OCI-LY3 (cell line): ENCODE data around the gene ATOH1.

Source experiments
- H2AFZ ChIP-seq: fragments of 200-600, 300-600 bp; shearing (Covaris generic); 2 replicates; pipeline ENCODE4 v1.6.0; 2014; ENCODE audit warnings: antibody characterized with exemption, low read depth, low read length
- H3K27ac ChIP-seq: fragments of 200-600, 300-600 bp; sonication (generic); 2 replicates; pipeline ENCODE4 v1.5.1; 2014; ENCODE audit warnings: mild to moderate bottlenecking, low read length, moderate library complexity, mixed read lengths
- H3K27me3 ChIP-seq: fragments of 200-600, 300-600 bp; sonication (generic); 2 replicates; pipeline ENCODE4 v1.6.1; 2014; ENCODE audit warnings: low read depth, low read length, mixed read lengths
- H3K36me3 ChIP-seq: fragments of 200-600, 300-600 bp; sonication (generic); replicated peaks from 2 replicates; pipeline ENCODE3; 2014; ENCODE audit warnings: low read depth, low read length, mixed read lengths
- H3K4me1 ChIP-seq: fragments of 300-600, 200-600 bp; sonication (generic); 2 replicates; pipeline ENCODE4 v1.6.1; 2014; ENCODE audit warnings: low read length, mixed read lengths
- H3K4me2 ChIP-seq: fragments of 200-600, 300-600 bp; sonication (generic); 2 replicates; pipeline ENCODE4 v1.6.1; 2014; ENCODE audit warnings: low read length, mixed read lengths
- H3K4me3 ChIP-seq: fragments of 300-600, 200-600 bp; sonication (generic); 2 replicates; pipeline ENCODE4 v1.5.1; 2014; ENCODE audit warnings: antibody characterized with exemption, mild to moderate bottlenecking, low read length, moderate library complexity
- H3K79me2 ChIP-seq: fragments of 300-600, 200-600 bp; shearing (Covaris generic); 2 replicates; pipeline ENCODE4 v1.6.1; 2014; ENCODE audit warnings: mild to moderate bottlenecking, low read length, mixed read lengths
- H3K9ac ChIP-seq: fragments of 300-600, 200-600 bp; shearing (Covaris generic); 2 replicates; pipeline ENCODE4 v1.6.0; 2014; ENCODE audit warnings: mild to moderate bottlenecking, low read length, moderate library complexity
- H3K9me3 ChIP-seq: fragments of 200-600, 300-600 bp; shearing (Covaris generic); 2 replicates; pipeline ENCODE4 v1.6.1; 2014; ENCODE audit warnings: low read length, mixed read lengths; ENCODE audit not compliant: insufficient read depth
- H4K20me1 ChIP-seq: fragments of 200-600, 300-600 bp; sonication (generic); 2 replicates; pipeline ENCODE4 v1.6.1; 2016; ENCODE audit warnings: low read length, mixed read lengths; ENCODE audit not compliant: insufficient read depth
- CTCF ChIP-seq: fragments of 200-600, 300-600 bp; sonication (generic); IDR thresholded peaks from 2 replicates; pipeline ENCODE4 v1.5.1; 2014; ENCODE audit warnings: antibody characterized with exemption, low read length, low read depth
- EZH2phosphoT487 ChIP-seq: fragments of 200-600 bp; shearing (Covaris generic); IDR thresholded peaks from 2 replicates; pipeline ENCODE4 v1.6.1; 2018; ENCODE audit warnings: antibody characterized with exemption, mixed run types, low read depth

The ATOH1 gene

DNA sequence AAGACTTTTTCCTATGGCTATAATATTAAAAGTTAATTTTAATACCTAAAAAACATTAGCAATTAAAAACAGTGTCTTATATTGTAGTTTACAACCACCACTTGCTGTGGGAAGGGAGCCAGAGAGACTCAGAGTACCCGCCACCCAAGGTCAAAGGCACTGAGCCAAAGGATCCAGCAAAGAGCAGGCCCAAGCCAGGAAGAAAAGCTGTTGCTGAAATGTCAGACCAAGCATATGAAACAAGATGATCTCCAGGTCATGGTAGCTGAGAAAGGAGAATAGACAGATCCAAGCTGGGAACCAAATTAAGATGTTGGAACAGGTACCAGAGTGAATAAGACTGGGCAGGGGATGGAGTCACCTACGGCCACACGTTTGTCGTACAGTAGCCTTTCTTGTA, 18.8 kb upstream of the ATOH1 start:
- Histone ChIP-seq H3K9me3 (no peaks in the 10 kb centered on the region), H2AFZ (no peak overlapping the region), H3K79me2 (no peaks in the 10 kb centered on the region), H3K27me3 (no peaks in the 10 kb centered on the region), H4K20me1 (no peaks in the 10 kb centered on the region), H3K4me1 (peaks cover 5% of the 10 kb centered on the region; the same call in 1 of the 2 replicates), H3K27ac (no peak overlapping the region), H3K4me2 (no peak overlapping the region), H3K9ac (no peak overlapping the region), H3K36me3 (no peaks in the 10 kb centered on the region), H3K4me3 (no peak overlapping the region)
- TF ChIP-seq CTCF: no peak
- TF ChIP-seq EZH2phosphoT487: no peak

- H3K4me1 ChIP-seq: peaks cover 8% of the 10 kb centered on the region; the same call in 1 of the 2 replicates
- H3K27me3 ChIP-seq: no peaks in the 10 kb centered on the region
- H3K9me3 ChIP-seq: no peaks in the 10 kb centered on the region
- no peaks in the 10 kb centered on the region for H3K36me3 ChIP-seq
- H3K9ac ChIP-seq: no peak overlapping the region
- no peak overlapping the region for H2AFZ ChIP-seq
- H3K4me3 ChIP-seq: no peak overlapping the region
- no peak overlapping the region for H3K27ac ChIP-seq
- H3K4me2 ChIP-seq: no peak overlapping the region
- no peak for TF ChIP-seq CTCF
- TF ChIP-seq EZH2phosphoT487: no peak
- H3K79me2 ChIP-seq: no peaks in the 10 kb centered on the region
- no peaks in the 10 kb centered on the region for H4K20me1 ChIP-seq
Measured at GRCh38 chr4:93810340-93810992, 18.1 kb upstream of the ATOH1 start.

- Histone ChIP-seq H3K4me2 (no peak overlapping the region), H4K20me1 (no peaks in the 10 kb centered on the region), H2AFZ (no peak overlapping the region), H3K27me3 (no peaks in the 10 kb centered on the region), H3K9ac (no peak overlapping the region), H3K27ac (no peak overlapping the region), H3K79me2 (no peaks in the 10 kb centered on the region), H3K4me1 (peaks cover 8% of the 10 kb centered on the region; the same call in 1 of the 2 replicates), H3K9me3 (no peaks in the 10 kb centered on the region), H3K36me3 (no peaks in the 10 kb centered on the region), H3K4me3 (no peak overlapping the region)
- TF ChIP-seq CTCF: no peak
- no peak for TF ChIP-seq EZH2phosphoT487
Measured at GRCh38 chr4:93813092-93813491, 15.5 kb upstream of the ATOH1 start.

DNA sequence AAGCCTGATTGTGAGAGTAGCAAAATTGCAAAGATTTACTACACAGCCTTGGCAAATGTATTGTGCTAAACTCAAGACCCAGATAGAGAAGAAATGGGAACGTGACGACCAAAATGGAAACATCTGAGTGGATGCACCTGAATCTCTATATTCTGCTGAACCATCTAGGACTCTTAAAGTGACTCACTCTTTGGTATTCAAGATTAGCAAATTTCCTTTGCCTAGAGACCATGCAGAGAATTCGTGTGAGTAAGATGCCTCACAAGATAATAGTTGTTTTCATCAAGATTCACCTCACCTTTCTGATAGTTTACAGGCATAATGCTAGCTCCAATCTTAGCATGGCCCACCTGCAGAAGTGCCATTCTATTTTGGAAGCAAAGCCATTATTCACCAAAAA, 14.4 kb upstream of the ATOH1 start:
- peaks cover 8% of the 10 kb centered on the region; the same call in 1 of the 2 replicates for H3K4me1 ChIP-seq
- H2AFZ ChIP-seq: no peak overlapping the region
- H3K27me3 ChIP-seq: no peaks in the 10 kb centered on the region
- no peak overlapping the region for H3K4me2 ChIP-seq
- H3K79me2 ChIP-seq: no peaks in the 10 kb centered on the region
- no peaks in the 10 kb centered on the region for H3K36me3 ChIP-seq
- no peak overlapping the region for H3K27ac ChIP-seq
- H3K4me3 ChIP-seq: no peak overlapping the region
- no peak overlapping the region for H3K9ac ChIP-seq
- H3K9me3 ChIP-seq: no peaks in the 10 kb centered on the region
- H4K20me1 ChIP-seq: no peaks in the 10 kb centered on the region
- no peak for TF ChIP-seq CTCF
- TF ChIP-seq EZH2phosphoT487: no peak
